ENCODE measurements around the gene MOCOS. TPM values are rescaled to one million over a fixed set of nuclear protein-coding genes. Genes with fewer than 3 reads are reported as not detected.

MOCOS gene
- total RNA-seq, 1 donor from 2014 or later: 4.2 TPM

GRCh38 chr18:36299015-36299414 lies 111.7 kb downstream of the MOCOS start:
- H3K9me3 ChIP-seq: no peaks in the 10 kb centered on the region
- peaks cover 51% of the 10 kb centered on the region for H3K27me3 ChIP-seq (ENCODE audit: low read depth)
- ATAC-seq (no peak), DNase-seq (no peak)
- no peaks in the 10 kb centered on the region for H3K36me3 ChIP-seq
- TF ChIP-seq CTCF (IDR thresholded peaks at IDR 0.05): no peak
- no peak overlapping the region for H3K27ac ChIP-seq
- peaks cover 20% of the 10 kb centered on the region for H3K4me1 ChIP-seq
- H3K4me3 ChIP-seq: no peak overlapping the region
- intact Hi-C loops (cut with DNase I): no loop called here

- peaks cover 20% of the 10 kb centered on the region for H3K4me1 ChIP-seq
- no peak overlapping the region for H3K27ac ChIP-seq
- TF ChIP-seq CTCF (IDR thresholded peaks at IDR 0.05): no peak
- no peak overlapping the region for H3K4me3 ChIP-seq
- intact Hi-C loops (cut with DNase I): no loop called here
- no peaks in the 10 kb centered on the region for H3K9me3 ChIP-seq
- H3K27me3 ChIP-seq (ENCODE audit: low read depth): peaks cover 53% of the 10 kb centered on the region
- no peak for DNase-seq
- no peaks in the 10 kb centered on the region for H3K36me3 ChIP-seq
- ATAC-seq: no peak
Observed at GRCh38 chr18:36300211-36300610, 112.9 kb downstream of the MOCOS start.

GRCh38 chr18:36301884-36302283 lies 114.6 kb downstream of the MOCOS start:
- no peak for TF ChIP-seq CTCF (IDR thresholded peaks at IDR 0.05)
- Histone ChIP-seq H3K27me3 (ENCODE audit: low read depth) (peaks cover 45% of the 10 kb centered on the region), H3K27ac (no peak overlapping the region), H3K9me3 (no peaks in the 10 kb centered on the region), H3K4me3 (no peak overlapping the region), H3K36me3 (no peaks in the 10 kb centered on the region), H3K4me1 (peaks cover 13% of the 10 kb centered on the region)
- ATAC-seq: no peak
- intact Hi-C loops (cut with DNase I): no loop called here
- no peak for DNase-seq

GRCh38 chr18:36302676-36303075 lies 115.4 kb downstream of the MOCOS start:
- Histone ChIP-seq H3K9me3 (no peaks in the 10 kb centered on the region), H3K27ac (no peak overlapping the region), H3K4me3 (no peak overlapping the region), H3K36me3 (no peaks in the 10 kb centered on the region), H3K4me1 (peaks cover 9% of the 10 kb centered on the region), H3K27me3 (ENCODE audit: low read depth) (peaks cover 40% of the 10 kb centered on the region)
- no peak for TF ChIP-seq CTCF (IDR thresholded peaks at IDR 0.05)
- no peak for ATAC-seq
- no peak for DNase-seq
- intact Hi-C loops (cut with DNase I): no loop called here

GRCh38 chr18:36303211-36303844 lies 116.0 kb downstream of the MOCOS start:
- intact Hi-C loops (cut with DNase I): no loop called here
- no peak for TF ChIP-seq CTCF (IDR thresholded peaks at IDR 0.05)

More at GRCh38 chr18:36303211-36303844, 116.0 kb downstream of the MOCOS start:
- H3K4me1 ChIP-seq: peaks cover 3% of the 10 kb centered on the region
- H3K27me3 ChIP-seq (ENCODE audit: low read depth): peaks cover 34% of the 10 kb centered on the region
- no peak overlapping the region for H3K27ac ChIP-seq
- H3K36me3 ChIP-seq: no peaks in the 10 kb centered on the region
- H3K9me3 ChIP-seq: no peaks in the 10 kb centered on the region
- DNase-seq (no peak), ATAC-seq (no peak)
- H3K4me3 ChIP-seq: no peak overlapping the region
